Bronchial epithelial cell (primary cell): ENCODE measurements around the gene PTPRN2. TPM values are rescaled to one million over a fixed set of nuclear protein-coding genes. Genes with fewer than 3 reads are reported as not detected.

Experiments
- DNase-seq: peaks from one replicate; pipeline ENCODE4 v3.0.0-alpha.2; 2010; ENCODE audit warnings: low read depth
- FAIRE-seq: peaks from 2 replicates; lab custom pipeline; 2011; peaks lifted over from hg19 to GRCh38; lab: Jason Lieb, UNC
- H3K27me3 ChIP-seq: 2 replicates; pipeline ENCODE4 v1.5.1; 2011; ENCODE audit warnings: low read length; ENCODE audit not compliant: control insufficient read depth, insufficient read depth
- H3K36me3 ChIP-seq: 2 replicates; pipeline ENCODE4 v1.5.1; 2011; ENCODE audit warnings: low read length; ENCODE audit not compliant: control insufficient read depth, insufficient read depth
- H3K4me3 ChIP-seq: 2 replicates; pipeline ENCODE4 v1.5.1; 2011; ENCODE audit warnings: mild to moderate bottlenecking, low read depth, low read length, control low read depth
- CTCF ChIP-seq: IDR thresholded peaks from 2 replicates; pipeline ENCODE4 v1.5.1; 2011; ENCODE audit warnings: mild to moderate bottlenecking, moderate library complexity, low read length, control low read depth, inconsistent platforms; ENCODE audit not compliant: insufficient read depth, severe bottlenecking
- total RNA-seq: library from RNA; depleted of rRNA; stranded (reverse); fragments of >200 nt; gene quantifications from 2 replicates; pipeline ENCODE4 v1.2.1, GENCODE V29; 2014

Gene PTPRN2
- total RNA-seq, 1 donor from 2014 or later = 1.1 TPM

- no peak for DNase-seq
- FAIRE-seq = no peak
- Histone ChIP-seq H3K36me3 (no peaks in the 10 kb centered on the region), H3K27me3 (no peaks in the 10 kb centered on the region), H3K4me3 (no peak overlapping the region)
- no peak for TF ChIP-seq CTCF
Observed at GRCh38 chr7:158264881-158265742, 322.5 kb downstream of the PTPRN2 start.

- Histone ChIP-seq H3K27me3 (no peaks in the 10 kb centered on the region), H3K4me3 (no peak overlapping the region), H3K36me3 (no peaks in the 10 kb centered on the region)
- FAIRE-seq (no peak), DNase-seq (no peak)
- TF ChIP-seq CTCF = no peak
Observed at GRCh38 chr7:158263964-158264748, 323.5 kb downstream of the PTPRN2 start.

GRCh38 chr7:158263110-158263963, 324.3 kb downstream of the PTPRN2 start:
- TF ChIP-seq CTCF = no peak
- DNase-seq = no peak
- no peaks in the 10 kb centered on the region for H3K27me3 ChIP-seq
- H3K4me3 ChIP-seq = no peak overlapping the region
- no peaks in the 10 kb centered on the region for H3K36me3 ChIP-seq
- no peak for FAIRE-seq

- Histone ChIP-seq H3K4me3 (no peak overlapping the region), H3K36me3 (no peaks in the 10 kb centered on the region), H3K27me3 (no peaks in the 10 kb centered on the region)
- TF ChIP-seq CTCF = no peak
- peak; percentile 98 for FAIRE-seq
- no peak for DNase-seq
Observed at GRCh38 chr7:158262284-158263109, 325.1 kb downstream of the PTPRN2 start.
